ENCODE results near the gene RESP18. TPM values are rescaled to one million over a fixed set of nuclear protein-coding genes. Genes with fewer than 3 reads are reported as not detected.
"Not testable (repeated sequence)": the region's sequence is repeated elsewhere in the genome, so short reads cannot be mapped to it uniquely, and the experiment has no call there.

RESP18 gene
- total RNA-seq, 2 donors from 2014 or later: not detected

DNA sequence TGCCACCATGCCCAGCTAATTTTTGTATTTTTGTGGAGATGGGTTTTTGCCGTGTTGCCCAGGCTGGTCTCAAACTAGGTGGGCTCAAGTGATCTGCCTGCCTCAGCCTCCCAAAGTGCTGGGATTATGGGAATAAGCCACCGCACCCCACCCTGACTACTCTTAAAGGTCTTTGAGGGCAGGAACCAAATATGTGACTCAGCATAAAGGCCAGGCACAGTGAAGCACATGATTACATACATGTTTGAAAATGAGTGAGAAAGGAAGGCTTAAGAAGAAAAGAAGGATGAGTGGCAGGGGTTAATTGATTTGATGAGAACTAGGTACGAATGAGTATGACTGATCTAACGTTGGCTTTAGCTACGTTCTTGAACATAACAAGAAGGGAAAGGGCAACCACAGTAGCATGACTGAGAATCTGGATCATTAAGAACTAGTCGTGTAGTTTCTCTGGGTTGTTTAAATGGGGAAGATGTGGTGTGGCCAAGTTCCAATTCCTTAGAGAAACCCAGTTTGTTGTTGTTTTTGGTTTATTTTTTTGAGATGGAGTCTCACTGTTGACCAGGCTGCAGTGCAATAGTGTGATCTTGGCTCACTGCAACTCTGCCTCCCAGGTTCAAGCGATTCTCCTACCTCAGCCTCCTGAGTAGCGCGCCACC is 6.8 kb downstream of the RESP18 start:
- no peaks in the 10 kb centered on the region for H3K4me1 ChIP-seq (ENCODE audit: control insufficient read depth in 1 of 2, low read depth in 2 of 2)
- H3K9me3 ChIP-seq: no peaks in the 10 kb centered on the region
- DNase-seq (ENCODE audit: low spot score) (no peak), ATAC-seq (ENCODE audit: insufficient number of reproducible peaks, low FRiP score, low read depth) (no peak)
- no peak overlapping the region for H3K27ac ChIP-seq
- TF ChIP-seq, protein P1, sequence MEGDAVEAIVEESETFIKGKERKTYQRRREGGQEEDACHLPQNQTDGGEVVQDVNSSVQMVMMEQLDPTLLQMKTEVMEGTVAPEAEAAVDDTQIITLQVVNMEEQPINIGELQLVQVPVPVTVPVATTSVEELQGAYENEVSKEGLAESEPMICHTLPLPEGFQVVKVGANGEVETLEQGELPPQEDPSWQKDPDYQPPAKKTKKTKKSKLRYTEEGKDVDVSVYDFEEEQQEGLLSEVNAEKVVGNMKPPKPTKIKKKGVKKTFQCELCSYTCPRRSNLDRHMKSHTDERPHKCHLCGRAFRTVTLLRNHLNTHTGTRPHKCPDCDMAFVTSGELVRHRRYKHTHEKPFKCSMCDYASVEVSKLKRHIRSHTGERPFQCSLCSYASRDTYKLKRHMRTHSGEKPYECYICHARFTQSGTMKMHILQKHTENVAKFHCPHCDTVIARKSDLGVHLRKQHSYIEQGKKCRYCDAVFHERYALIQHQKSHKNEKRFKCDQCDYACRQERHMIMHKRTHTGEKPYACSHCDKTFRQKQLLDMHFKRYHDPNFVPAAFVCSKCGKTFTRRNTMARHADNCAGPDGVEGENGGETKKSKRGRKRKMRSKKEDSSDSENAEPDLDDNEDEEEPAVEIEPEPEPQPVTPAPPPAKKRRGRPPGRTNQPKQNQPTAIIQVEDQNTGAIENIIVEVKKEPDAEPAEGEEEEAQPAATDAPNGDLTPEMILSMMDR (IDR thresholded peaks at IDR 0.05): no peak
- H3K27me3 ChIP-seq (replicated peaks; ENCODE audit: insufficient read depth): no peaks in the 10 kb centered on the region
- no peak overlapping the region for H3K4me3 ChIP-seq
- H3K36me3 ChIP-seq: no peaks in the 10 kb centered on the region

DNA sequence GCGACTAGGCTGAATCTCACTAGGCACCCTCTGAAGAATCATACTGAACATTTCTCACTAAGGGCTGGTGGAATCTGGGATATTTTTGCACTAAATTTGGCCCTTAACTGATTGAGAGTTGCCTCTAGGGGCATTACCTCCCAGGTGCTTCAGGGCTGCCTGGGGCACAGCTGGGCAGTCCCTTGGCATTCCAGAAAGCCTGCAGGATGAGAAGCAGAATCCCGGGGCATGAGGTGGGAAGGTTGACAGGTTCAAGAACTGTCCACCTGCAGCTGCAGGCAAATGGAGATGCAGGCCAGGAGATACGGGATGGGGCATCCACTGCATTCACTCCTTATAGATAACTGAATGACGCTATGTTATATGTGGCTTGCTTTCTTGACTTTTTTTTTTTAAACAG is 7.4 kb downstream of the RESP18 start:
- TF ChIP-seq, protein P1 (IDR thresholded peaks at IDR 0.05): no peak
- no peak for ATAC-seq (ENCODE audit: insufficient number of reproducible peaks, low FRiP score, low read depth)
- Histone ChIP-seq H3K27ac (no peak overlapping the region), H3K4me3 (no peak overlapping the region), H3K27me3 (replicated peaks; ENCODE audit: insufficient read depth) (no peaks in the 10 kb centered on the region), H3K4me1 (ENCODE audit: control insufficient read depth in 1 of 2, low read depth in 2 of 2) (no peaks in the 10 kb centered on the region), H3K9me3 (no peaks in the 10 kb centered on the region), H3K36me3 (no peaks in the 10 kb centered on the region)
- DNase-seq (ENCODE audit: low spot score): no peak

DNA sequence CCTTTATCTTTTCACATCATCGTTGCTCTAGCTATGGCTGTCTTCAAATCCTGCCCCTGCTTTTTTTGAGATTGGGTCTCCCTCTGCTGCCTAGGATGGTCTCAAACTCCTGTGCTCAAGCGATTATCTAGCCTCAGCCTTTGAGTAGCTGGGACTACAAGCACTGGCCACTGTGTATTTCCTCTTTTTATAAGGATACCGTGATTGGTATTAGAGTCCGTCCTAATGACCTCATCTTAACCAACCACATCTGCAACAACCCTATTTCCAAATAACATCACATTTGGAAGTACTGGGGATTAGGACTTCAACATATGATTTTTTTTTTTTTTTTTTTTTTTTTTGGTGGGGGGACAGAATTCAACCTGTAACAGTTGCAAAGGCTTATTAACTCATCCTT is 9.1 kb downstream of the RESP18 start:
- Histone ChIP-seq H3K4me3 (no peak overlapping the region), H3K9me3 (no peaks in the 10 kb centered on the region), H3K27me3 (replicated peaks; ENCODE audit: insufficient read depth) (no peaks in the 10 kb centered on the region), H3K36me3 (no peaks in the 10 kb centered on the region), H3K27ac (no peak overlapping the region), H3K4me1 (ENCODE audit: control insufficient read depth in 1 of 2, low read depth in 2 of 2) (no peaks in the 10 kb centered on the region)
- no peak for ATAC-seq (ENCODE audit: insufficient number of reproducible peaks, low FRiP score, low read depth)
- TF ChIP-seq, protein P1 (IDR thresholded peaks at IDR 0.05): no peak
- DNase-seq (ENCODE audit: low spot score): no peak

DNA sequence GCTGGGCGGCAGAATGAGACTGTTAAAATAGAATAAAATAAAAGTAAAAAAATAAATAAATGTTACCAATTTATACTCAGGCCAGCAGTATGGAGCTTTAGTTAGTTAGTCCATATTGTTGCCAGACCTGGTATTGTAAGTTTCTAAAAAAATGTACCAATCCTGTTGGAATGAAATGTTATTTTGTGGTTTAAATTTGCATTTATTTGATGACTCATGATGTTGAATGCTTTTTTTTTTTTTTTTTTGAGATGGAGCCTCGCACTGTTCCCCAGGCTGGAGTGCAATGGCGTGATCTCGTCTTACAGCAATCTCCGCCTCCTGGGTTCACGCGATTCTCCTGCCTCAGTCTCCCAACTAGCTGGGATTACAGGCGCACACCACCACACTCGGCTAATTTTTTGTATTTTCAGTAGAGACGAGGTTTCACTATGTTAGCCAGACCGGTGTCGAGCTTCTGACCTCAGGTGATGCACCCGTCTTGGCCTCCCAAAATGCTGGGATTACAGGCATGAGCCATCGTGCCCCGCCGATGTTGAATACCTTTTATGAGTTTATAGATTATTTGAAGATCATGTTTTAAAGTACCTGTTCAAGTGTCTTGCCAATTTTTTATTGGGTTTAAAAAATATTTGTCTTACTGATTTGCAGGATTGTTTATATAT is 17.6 kb downstream of the RESP18 start:
- DNase-seq (ENCODE audit: low spot score): no peak
- no peaks in the 10 kb centered on the region for H3K9me3 ChIP-seq
- TF ChIP-seq, protein P1 (IDR thresholded peaks at IDR 0.05): no peak
- H3K4me1 ChIP-seq (ENCODE audit: control insufficient read depth in 1 of 2, low read depth in 2 of 2): no peaks in the 10 kb centered on the region
- H3K4me3 ChIP-seq: no peak overlapping the region
- ATAC-seq (ENCODE audit: insufficient number of reproducible peaks, low FRiP score, low read depth): no peak
- no peak overlapping the region for H3K27ac ChIP-seq
- H3K27me3 ChIP-seq (replicated peaks; ENCODE audit: insufficient read depth): peaks cover 5% of the 10 kb centered on the region
- H3K36me3 ChIP-seq: no peaks in the 10 kb centered on the region

DNA sequence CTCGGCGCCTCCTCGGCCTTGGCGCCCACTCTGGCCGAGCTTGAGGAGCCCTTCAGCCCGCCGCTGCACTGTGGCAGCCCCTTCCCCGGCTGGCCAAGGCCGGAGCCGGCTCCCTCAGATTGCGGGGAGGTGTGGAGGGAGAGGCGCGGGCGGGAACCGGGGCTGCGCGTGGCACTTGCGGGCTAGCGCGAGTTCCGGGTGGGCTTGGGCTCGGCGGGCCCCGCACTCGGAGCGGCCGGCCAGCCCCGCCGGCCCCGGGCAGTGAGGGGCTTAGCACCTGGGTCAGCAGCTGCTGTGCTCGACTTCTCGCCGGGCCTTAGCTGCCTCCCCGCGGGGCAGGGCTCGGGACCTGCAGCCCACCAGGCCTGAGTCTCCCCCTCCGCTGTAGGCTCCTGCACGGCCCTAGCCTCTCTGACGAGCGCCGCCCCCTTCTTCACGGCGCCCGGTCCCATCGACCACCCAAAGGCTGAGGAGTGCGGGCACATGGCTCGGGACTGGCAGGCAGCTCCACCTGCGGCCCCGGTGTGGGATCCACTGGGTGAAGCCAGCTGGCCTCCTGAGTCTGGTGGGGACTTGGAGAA is 19.8 kb downstream of the RESP18 start:
- H3K9me3 ChIP-seq; ATAC-seq (ENCODE audit: insufficient number of reproducible peaks, low FRiP score, low read depth); H3K27me3 ChIP-seq (replicated peaks; ENCODE audit: insufficient read depth); DNase-seq (ENCODE audit: low spot score); H3K4me1 ChIP-seq (ENCODE audit: control insufficient read depth in 1 of 2, low read depth in 2 of 2); H3K4me3 ChIP-seq; H3K27ac ChIP-seq; H3K36me3 ChIP-seq: not testable (repeated sequence)

Data from thoracic aorta (tissue), 2 donors.